Measurements from ENCODE around the gene SHB.

Gene SHB

DNA sequence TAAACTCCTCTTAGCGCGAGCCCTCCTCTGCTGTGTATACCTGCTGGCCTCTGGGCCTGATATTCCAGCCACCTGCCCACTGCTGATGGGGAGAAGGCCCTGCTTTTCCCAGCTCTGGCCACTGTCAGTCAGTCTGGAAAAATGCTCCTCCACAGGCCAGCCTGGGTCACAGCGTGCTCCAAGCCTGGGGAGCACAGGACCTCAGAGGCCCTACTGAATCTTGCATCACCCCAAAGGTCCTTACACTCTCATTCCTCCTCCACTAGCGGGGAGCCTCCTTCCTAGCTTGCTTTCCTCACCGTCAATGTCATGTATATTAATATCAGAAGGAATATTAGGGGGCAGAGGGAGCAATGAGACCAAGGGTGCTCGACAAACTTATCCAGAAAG is 73.7 kb downstream of the SHB start:
- Histone ChIP-seq H3K9me3 (ENCODE audit: low read length) (no peaks in the 10 kb centered on the region), H3K79me2 (ENCODE audit: insufficient read depth, low read length) (no peaks in the 10 kb centered on the region), H3K4me1 (ENCODE audit: insufficient read depth, low read length, severe bottlenecking) (no peaks in the 10 kb centered on the region), H4K20me1 (ENCODE audit: insufficient read depth, low read length) (no peaks in the 10 kb centered on the region), H3K27ac (ENCODE audit: low read depth, low read length, poor library complexity, severe bottlenecking) (no peak overlapping the region), H3F3A (ENCODE audit: insufficient read depth, low read length) (no peaks in the 10 kb centered on the region), H2AFZ (ENCODE audit: low read length) (no peak overlapping the region), H3K4me3 (ENCODE audit: low read depth, low read length, poor library complexity, severe bottlenecking) (no peak overlapping the region), H3K9ac (ENCODE audit: low read length) (no peak overlapping the region), H3K27me3 (ENCODE audit: insufficient read depth, low read length) (no peaks in the 10 kb centered on the region), H3K36me3 (ENCODE audit: insufficient read depth, low read length) (no peaks in the 10 kb centered on the region), H3K9me2 (ENCODE audit: low read depth, low read length) (no peaks in the 10 kb centered on the region), H3K4me2 (ENCODE audit: low read length) (no peak overlapping the region)
- no peak for TF ChIP-seq EZH2 (IDR thresholded peaks at IDR 0.05; ENCODE audit: borderline replicate concordance, low read length)
- TF ChIP-seq, protein P1, sequence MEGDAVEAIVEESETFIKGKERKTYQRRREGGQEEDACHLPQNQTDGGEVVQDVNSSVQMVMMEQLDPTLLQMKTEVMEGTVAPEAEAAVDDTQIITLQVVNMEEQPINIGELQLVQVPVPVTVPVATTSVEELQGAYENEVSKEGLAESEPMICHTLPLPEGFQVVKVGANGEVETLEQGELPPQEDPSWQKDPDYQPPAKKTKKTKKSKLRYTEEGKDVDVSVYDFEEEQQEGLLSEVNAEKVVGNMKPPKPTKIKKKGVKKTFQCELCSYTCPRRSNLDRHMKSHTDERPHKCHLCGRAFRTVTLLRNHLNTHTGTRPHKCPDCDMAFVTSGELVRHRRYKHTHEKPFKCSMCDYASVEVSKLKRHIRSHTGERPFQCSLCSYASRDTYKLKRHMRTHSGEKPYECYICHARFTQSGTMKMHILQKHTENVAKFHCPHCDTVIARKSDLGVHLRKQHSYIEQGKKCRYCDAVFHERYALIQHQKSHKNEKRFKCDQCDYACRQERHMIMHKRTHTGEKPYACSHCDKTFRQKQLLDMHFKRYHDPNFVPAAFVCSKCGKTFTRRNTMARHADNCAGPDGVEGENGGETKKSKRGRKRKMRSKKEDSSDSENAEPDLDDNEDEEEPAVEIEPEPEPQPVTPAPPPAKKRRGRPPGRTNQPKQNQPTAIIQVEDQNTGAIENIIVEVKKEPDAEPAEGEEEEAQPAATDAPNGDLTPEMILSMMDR (IDR thresholded peaks at IDR 0.05; ENCODE audit: low read length): no peak

DNA sequence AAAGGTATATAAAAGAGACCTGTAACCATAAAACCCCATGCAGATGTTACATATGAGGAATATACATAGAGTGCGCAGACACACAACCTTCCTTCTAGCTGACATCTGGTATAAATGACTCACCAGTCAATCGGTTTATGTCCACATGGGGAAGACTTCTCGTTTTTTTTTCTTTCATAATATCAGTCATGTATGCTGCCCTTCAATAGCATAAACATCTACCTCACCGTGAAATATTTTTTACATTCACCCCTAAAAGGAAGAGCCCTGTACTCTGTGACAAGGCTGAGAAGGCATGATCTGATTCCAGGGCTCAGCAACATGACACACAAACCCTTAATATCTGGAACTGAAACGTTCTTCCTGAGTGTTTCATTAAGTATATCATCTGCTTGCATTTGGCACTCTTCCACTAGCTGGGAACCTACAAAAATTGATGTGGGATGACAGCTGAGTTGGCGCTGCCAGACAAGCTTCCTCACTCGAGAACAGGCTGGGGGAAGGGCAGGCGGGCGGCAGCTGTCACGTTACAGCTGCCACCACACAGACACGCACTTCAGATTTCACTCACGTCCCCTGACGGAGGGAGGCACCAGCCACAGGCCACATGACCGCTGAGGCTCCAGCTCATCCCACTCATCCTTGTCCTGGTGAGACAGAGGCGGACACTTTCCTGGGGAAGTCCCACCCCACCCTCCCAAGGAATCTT is 74.2 kb downstream of the SHB start:
- Histone ChIP-seq H3K9ac (ENCODE audit: low read length) (no peak overlapping the region), H3K4me2 (ENCODE audit: low read length) (no peak overlapping the region), H3K36me3 (ENCODE audit: insufficient read depth, low read length) (no peaks in the 10 kb centered on the region), H3K4me3 (ENCODE audit: low read depth, low read length, poor library complexity, severe bottlenecking) (no peak overlapping the region), H3K27me3 (ENCODE audit: insufficient read depth, low read length) (no peaks in the 10 kb centered on the region), H4K20me1 (ENCODE audit: insufficient read depth, low read length) (no peaks in the 10 kb centered on the region), H3K9me3 (ENCODE audit: low read length) (no peaks in the 10 kb centered on the region), H3K79me2 (ENCODE audit: insufficient read depth, low read length) (no peaks in the 10 kb centered on the region), H2AFZ (ENCODE audit: low read length) (no peak overlapping the region), H3K4me1 (ENCODE audit: insufficient read depth, low read length, severe bottlenecking) (no peaks in the 10 kb centered on the region), H3K27ac (ENCODE audit: low read depth, low read length, poor library complexity, severe bottlenecking) (no peak overlapping the region), H3F3A (ENCODE audit: insufficient read depth, low read length) (no peaks in the 10 kb centered on the region), H3K9me2 (ENCODE audit: low read depth, low read length) (no peaks in the 10 kb centered on the region)
- no peak for TF ChIP-seq EZH2 (IDR thresholded peaks at IDR 0.05; ENCODE audit: borderline replicate concordance, low read length)
- TF ChIP-seq, protein P1 (IDR thresholded peaks at IDR 0.05; ENCODE audit: low read length): no peak

DNA sequence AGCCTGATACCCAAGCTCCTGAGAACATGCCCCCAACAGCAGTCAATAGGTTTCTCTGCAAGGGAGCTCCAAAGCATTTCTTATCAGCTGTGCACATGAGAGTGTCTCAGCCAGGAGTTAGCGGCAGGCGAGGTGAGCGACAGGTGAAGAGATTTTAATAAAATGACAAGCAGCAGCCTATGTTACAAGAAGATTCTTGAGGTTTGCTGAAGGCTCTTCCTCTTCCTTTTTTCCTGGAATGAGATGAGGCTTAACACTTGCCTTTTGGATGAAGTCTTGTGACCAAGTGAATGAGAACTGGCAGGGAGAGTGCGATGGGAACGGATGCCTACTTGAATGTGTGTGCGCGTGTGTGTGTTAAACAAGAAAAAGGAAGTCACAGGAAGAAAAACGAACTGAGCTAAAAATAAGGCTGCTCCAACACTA is 76.1 kb downstream of the SHB start:
- H4K20me1 ChIP-seq (ENCODE audit: insufficient read depth, low read length): no peaks in the 10 kb centered on the region
- H3K27me3 ChIP-seq (ENCODE audit: insufficient read depth, low read length): no peaks in the 10 kb centered on the region
- H3K36me3 ChIP-seq (ENCODE audit: insufficient read depth, low read length): no peaks in the 10 kb centered on the region
- H3K4me3 ChIP-seq (ENCODE audit: low read depth, low read length, poor library complexity, severe bottlenecking): no peak overlapping the region
- no peak overlapping the region for H3K4me2 ChIP-seq (ENCODE audit: low read length)
- no peaks in the 10 kb centered on the region for H3K79me2 ChIP-seq (ENCODE audit: insufficient read depth, low read length)
- no peak overlapping the region for H2AFZ ChIP-seq (ENCODE audit: low read length)
- no peak overlapping the region for H3K27ac ChIP-seq (ENCODE audit: low read depth, low read length, poor library complexity, severe bottlenecking)
- no peaks in the 10 kb centered on the region for H3K4me1 ChIP-seq (ENCODE audit: insufficient read depth, low read length, severe bottlenecking)
- H3K9me3 ChIP-seq (ENCODE audit: low read length): no peaks in the 10 kb centered on the region
- H3K9me2 ChIP-seq (ENCODE audit: low read depth, low read length): no peaks in the 10 kb centered on the region
- no peak for TF ChIP-seq EZH2 (IDR thresholded peaks at IDR 0.05; ENCODE audit: borderline replicate concordance, low read length)
- TF ChIP-seq, protein P1 (IDR thresholded peaks at IDR 0.05; ENCODE audit: low read length): no peak
- no peaks in the 10 kb centered on the region for H3F3A ChIP-seq (ENCODE audit: insufficient read depth, low read length)
- no peak overlapping the region for H3K9ac ChIP-seq (ENCODE audit: low read length)

Data from OCI-LY1 (cell line).